Measurements from ENCODE around the gene ANXA8.

Gene ANXA8

GRCh38 chr10:47444047-47444446, 39.9 kb downstream of the ANXA8 start:
- Histone ChIP-seq H3K9me3 (no peaks in the 10 kb centered on the region), H3K36me3 (no peaks in the 10 kb centered on the region), H3K4me3 (ENCODE audit: low read depth, low read length) (no peak overlapping the region), H3K27me3 (no peaks in the 10 kb centered on the region), H3K4me1 (no peaks in the 10 kb centered on the region)
- no peak for TF ChIP-seq CTCF (IDR thresholded peaks at IDR 0.05; ENCODE audit: low read depth, low read length)
- no peak for DNase-seq

DNA sequence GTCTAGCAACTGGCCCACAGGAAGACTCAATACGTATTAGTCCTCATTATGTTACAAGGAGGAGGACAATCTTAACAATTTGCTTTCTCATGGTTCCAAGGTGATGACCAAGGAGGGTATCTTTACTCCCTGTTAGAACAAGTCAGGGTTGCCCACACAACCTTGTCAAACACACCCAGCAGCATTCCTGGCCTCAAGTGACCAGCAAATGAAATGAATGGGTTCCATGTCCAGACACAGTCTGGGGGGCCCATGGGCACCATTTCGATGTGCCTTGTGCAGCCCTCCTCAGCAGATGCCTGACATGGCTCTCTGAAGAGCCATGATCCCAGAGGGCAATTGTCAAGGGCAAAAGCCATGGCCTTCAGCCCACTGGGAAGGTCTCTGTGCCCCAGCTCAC, 40.8 kb downstream of the ANXA8 start:
- H3K4me1 ChIP-seq, result no peaks in the 10 kb centered on the region
- no peak for DNase-seq
- H3K4me3 ChIP-seq (ENCODE audit: low read depth, low read length), result no peak overlapping the region
- no peaks in the 10 kb centered on the region for H3K9me3 ChIP-seq
- H3K36me3 ChIP-seq, result no peaks in the 10 kb centered on the region
- no peak for TF ChIP-seq CTCF (IDR thresholded peaks at IDR 0.05; ENCODE audit: low read depth, low read length)
- H3K27me3 ChIP-seq, result no peaks in the 10 kb centered on the region

DNA sequence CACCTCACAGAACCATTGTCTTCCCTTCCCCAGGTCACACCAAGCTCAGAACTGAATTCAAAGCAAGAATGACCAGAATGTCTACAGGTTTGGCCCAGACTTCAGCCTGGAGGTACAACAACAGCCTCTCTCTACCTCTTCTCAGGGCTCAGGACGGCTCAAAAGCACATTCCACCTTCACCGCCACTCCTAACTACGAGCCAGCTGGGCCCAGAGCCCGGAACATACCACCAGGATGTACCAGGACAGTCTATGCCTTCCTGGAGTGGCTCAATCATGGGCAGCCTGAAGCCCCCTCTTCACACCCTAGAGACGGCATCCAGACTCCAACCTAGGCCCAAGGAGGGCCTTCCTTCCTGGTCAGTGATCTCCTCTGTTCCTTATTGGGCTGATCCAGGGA, 41.6 kb downstream of the ANXA8 start:
- no peak for TF ChIP-seq CTCF (IDR thresholded peaks at IDR 0.05; ENCODE audit: low read depth, low read length)
- no peaks in the 10 kb centered on the region for H3K27me3 ChIP-seq
- no peak for DNase-seq
- no peaks in the 10 kb centered on the region for H3K36me3 ChIP-seq
- no peak overlapping the region for H3K4me3 ChIP-seq (ENCODE audit: low read depth, low read length)
- no peaks in the 10 kb centered on the region for H3K4me1 ChIP-seq
- H3K9me3 ChIP-seq, result no peaks in the 10 kb centered on the region

DNA sequence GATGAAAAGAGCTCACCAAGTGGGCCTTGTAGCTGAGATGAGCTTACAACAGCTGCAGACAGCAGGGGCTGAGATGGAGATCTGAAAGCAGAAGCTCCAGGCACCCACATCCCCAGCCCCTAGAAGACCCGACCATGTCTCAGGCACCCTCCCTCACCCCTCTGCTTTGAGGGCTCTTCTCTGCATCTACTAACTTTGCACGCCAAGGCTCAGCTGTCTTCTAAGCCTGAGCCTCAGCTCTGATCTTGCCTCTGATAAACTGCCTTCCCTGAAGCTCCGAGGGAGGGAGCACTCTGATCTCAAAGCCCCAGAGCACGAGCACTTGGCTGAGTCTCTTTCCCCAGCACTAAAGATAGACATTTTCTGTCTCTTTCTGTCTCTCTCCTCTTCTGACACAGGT, 42.0 kb downstream of the ANXA8 start:
- Histone ChIP-seq H3K36me3 (no peaks in the 10 kb centered on the region), H3K9me3 (no peaks in the 10 kb centered on the region), H3K4me1 (no peaks in the 10 kb centered on the region), H3K27me3 (no peaks in the 10 kb centered on the region), H3K4me3 (ENCODE audit: low read depth, low read length) (no peak overlapping the region)
- no peak for TF ChIP-seq CTCF (IDR thresholded peaks at IDR 0.05; ENCODE audit: low read depth, low read length)
- DNase-seq, result no peak

GRCh38 chr10:47440207-47440606, 43.7 kb downstream of the ANXA8 start:
- Histone ChIP-seq H3K27me3 (no peaks in the 10 kb centered on the region), H3K36me3 (no peaks in the 10 kb centered on the region), H3K9me3 (no peaks in the 10 kb centered on the region), H3K4me3 (ENCODE audit: low read depth, low read length) (no peak overlapping the region), H3K4me1 (no peaks in the 10 kb centered on the region)
- no peak for TF ChIP-seq CTCF (IDR thresholded peaks at IDR 0.05; ENCODE audit: low read depth, low read length)
- no peak for DNase-seq

GRCh38 chr10:47438857-47439474, 44.9 kb downstream of the ANXA8 start:
- H3K27me3 ChIP-seq, result no peaks in the 10 kb centered on the region
- no peaks in the 10 kb centered on the region for H3K4me1 ChIP-seq
- DNase-seq, result peak; percentile 31
- TF ChIP-seq CTCF (IDR thresholded peaks at IDR 0.05; ENCODE audit: low read depth, low read length), result peak; percentile 53
- no peak overlapping the region for H3K4me3 ChIP-seq (ENCODE audit: low read depth, low read length)
- no peaks in the 10 kb centered on the region for H3K36me3 ChIP-seq
- H3K9me3 ChIP-seq, result no peaks in the 10 kb centered on the region
